Mesenchymal stem cell (in vitro differentiated cells and primary cell): ENCODE results near the gene RALGPS2.

Source experiments
- DNase-seq: peaks from one replicate; pipeline ENCODE4 v3.0.0-alpha.2; 2013
- H2AFZ ChIP-seq: one replicate; pipeline ENCODE4 v1.6.1; 2013; ENCODE audit warnings: low read depth, mild to moderate bottlenecking, control low read depth, inconsistent platforms, low read length, moderate library complexity
- H2AK5ac ChIP-seq: 2 replicates; pipeline ENCODE4 v1.6.1; 2013; ENCODE audit warnings: low read length, moderate library complexity, mild to moderate bottlenecking, inconsistent platforms; ENCODE audit not compliant: severe bottlenecking
- H2BK120ac ChIP-seq: one replicate; pipeline ENCODE4 v1.6.1; 2013; ENCODE audit warnings: low read depth, mild to moderate bottlenecking, inconsistent platforms, low read length, moderate library complexity
- H2BK12ac ChIP-seq, 2 experiments: one replicate each; pipeline ENCODE4 v1.6.1; 2013; ENCODE audit warnings: inconsistent platforms in 2 of 2, low read length in 2 of 2, mild to moderate bottlenecking in 2 of 2, moderate library complexity in 2 of 2, control low read depth in 1 of 2
- H2BK15ac ChIP-seq: one replicate; pipeline ENCODE4 v1.6.1; 2013; ENCODE audit warnings: mild to moderate bottlenecking, low read depth, inconsistent platforms; ENCODE audit not compliant: poor library complexity, severe bottlenecking
- H2BK5ac ChIP-seq: 2 replicates; pipeline ENCODE4 v1.6.1; 2013; ENCODE audit warnings: low read depth, mild to moderate bottlenecking, low read length, control low read depth, inconsistent platforms; ENCODE audit not compliant: poor library complexity, severe bottlenecking
- H3K14ac ChIP-seq, 2 experiments: one replicate each; pipeline ENCODE4 v1.6.1; 2013; ENCODE audit warnings: inconsistent platforms in 2 of 2, low read length in 2 of 2, control low read depth in 1 of 2, mild to moderate bottlenecking in 1 of 2, moderate library complexity in 1 of 2
- H3K18ac ChIP-seq, 2 experiments: one replicate each; pipeline ENCODE4 v1.6.1; 2013; ENCODE audit warnings: inconsistent platforms in 2 of 2, low read length in 2 of 2, control low read depth in 1 of 2, low read depth in 1 of 2, mild to moderate bottlenecking in 1 of 2
- H3K23ac ChIP-seq, 2 experiments: one replicate each; pipeline ENCODE4 v1.6.1; 2013; ENCODE audit warnings: inconsistent platforms in 2 of 2, low read length in 2 of 2, mild to moderate bottlenecking in 2 of 2, moderate library complexity in 2 of 2, control low read depth in 1 of 2
- H3K27ac ChIP-seq: 2 replicates; pipeline ENCODE4 v1.5.1; 2013; ENCODE audit warnings: mild to moderate bottlenecking, moderate library complexity, low read length, control low read depth, inconsistent platforms; ENCODE audit not compliant: poor library complexity, severe bottlenecking
- H3K27me3 ChIP-seq, 2 experiments: 2 replicates each; pipeline versions ENCODE4 v1.6.1 to v1.7.0; 2013; ENCODE audit warnings: low read length in 2 of 2, mild to moderate bottlenecking in 2 of 2, moderate library complexity in 2 of 2, control low read depth in 1 of 2, inconsistent platforms in 1 of 2; ENCODE audit not compliant: control insufficient read depth in 1 of 2, insufficient read depth in 1 of 2
- H3K36me3 ChIP-seq, 2 experiments: 2 replicates each; pipeline versions ENCODE4 v1.6.1 to v1.7.0; 2013; ENCODE audit warnings: low read length in 2 of 2, control low read depth in 1 of 2, inconsistent platforms in 1 of 2, low read depth in 1 of 2, mild to moderate bottlenecking in 1 of 2; ENCODE audit not compliant: insufficient read depth in 2 of 2, control insufficient read depth in 1 of 2
- H3K4ac ChIP-seq, 2 experiments: one replicate each; pipeline ENCODE4 v1.6.1; 2013; ENCODE audit warnings: inconsistent platforms in 2 of 2, low read length in 2 of 2, mild to moderate bottlenecking in 2 of 2, moderate library complexity in 2 of 2, control low read depth in 1 of 2, low read depth in 1 of 2
- H3K4me1 ChIP-seq: 2 replicates; pipeline ENCODE4 v1.6.1; 2013; ENCODE audit warnings: low read depth, low read length, control low read depth; ENCODE audit not compliant: control insufficient read depth, insufficient read depth
- H3K4me2 ChIP-seq: 2 replicates; pipeline ENCODE4 v1.6.1; 2013; ENCODE audit warnings: low read length, mild to moderate bottlenecking, inconsistent platforms; ENCODE audit not compliant: poor library complexity, severe bottlenecking
- H3K4me3 ChIP-seq, 2 experiments: 2 replicates each; pipeline versions ENCODE4 v1.5.1 to v1.7.0; 2013; ENCODE audit warnings: low read length in 2 of 2, mild to moderate bottlenecking in 2 of 2, control low read depth in 1 of 2, low read depth in 1 of 2; ENCODE audit not compliant: insufficient read depth in 1 of 2
- H3K79me1 ChIP-seq: replicated peaks from 2 replicates; pipeline ENCODE4 v1.6.1; 2013; ENCODE audit warnings: mild to moderate bottlenecking, control low read depth, low read length, inconsistent platforms; ENCODE audit not compliant: poor library complexity, severe bottlenecking
- H3K9ac ChIP-seq: 2 replicates; pipeline ENCODE4 v1.7.0; 2013; ENCODE audit warnings: mild to moderate bottlenecking, low read length, moderate library complexity
- H3K9me3 ChIP-seq: 2 replicates; pipeline ENCODE4 v1.7.0; 2013; ENCODE audit warnings: mild to moderate bottlenecking, low read length; ENCODE audit not compliant: control insufficient read depth
- H4K8ac ChIP-seq: one replicate; pipeline ENCODE4 v1.6.1; 2013; ENCODE audit warnings: inconsistent platforms, mild to moderate bottlenecking, low read length, moderate library complexity
- H4K91ac ChIP-seq: one replicate; pipeline ENCODE4 v1.6.1; 2013; ENCODE audit warnings: mild to moderate bottlenecking, low read length, inconsistent platforms
- WGBS: methylation state at CpG from one replicate; pipeline ENCODE4 v1.1.7; 2013; ENCODE audit warnings: mixed read lengths; 5-methylcytosine and 5-hydroxymethylcytosine counted together

RALGPS2 gene

GRCh38 chr1:178946416-178946815, 221.4 kb downstream of the RALGPS2 start:
- peaks cover 16% of the 10 kb centered on the region for H3K4me1 ChIP-seq
- no peak for DNase-seq
- H3K79me1 ChIP-seq = no peaks in the 10 kb centered on the region
- H3K27ac ChIP-seq = no peak overlapping the region
- no peak overlapping the region for H3K4me3 ChIP-seq
- no peak overlapping the region for H2BK5ac ChIP-seq
- H2BK12ac ChIP-seq = no peak overlapping the region
- 92% methylated on average over 13 of the region's 13 CpGs for WGBS
- H4K91ac ChIP-seq = no peak overlapping the region
- H3K27me3 ChIP-seq = no peaks in the 10 kb centered on the region
- no peak overlapping the region for H2BK15ac ChIP-seq
- peak overlapping the region in 1 of 2 experiments; percentile 58 for H3K18ac ChIP-seq
- H3K4me2 ChIP-seq = no peak overlapping the region
- H3K4ac ChIP-seq = peak overlapping the region in 1 of 2 experiments; percentile 42
- H3K23ac ChIP-seq = no peak overlapping the region
- H3K36me3 ChIP-seq = no peaks in the 10 kb centered on the region
- no peaks in the 10 kb centered on the region for H3K9me3 ChIP-seq
- H3K14ac ChIP-seq = peak overlapping the region in 1 of 2 experiments; percentile 36
- H3K9ac ChIP-seq = no peak overlapping the region
- H4K8ac ChIP-seq = peak overlapping the region; percentile 66
- no peak overlapping the region for H2AFZ ChIP-seq
- H2AK5ac ChIP-seq = no peak overlapping the region
- no peak overlapping the region for H2BK120ac ChIP-seq

GRCh38 chr1:178946855-178947676, 222.0 kb downstream of the RALGPS2 start:
- Histone ChIP-seq H4K8ac (no peak overlapping the region), H2AFZ (no peak overlapping the region), H3K27ac (no peak overlapping the region), H3K4ac (no peak overlapping the region), H2AK5ac (no peak overlapping the region), H4K91ac (no peak overlapping the region), H2BK120ac (no peak overlapping the region), H3K27me3 (no peaks in the 10 kb centered on the region), H2BK12ac (no peak overlapping the region), H3K79me1 (no peaks in the 10 kb centered on the region), H2BK15ac (no peak overlapping the region), H3K14ac (no peak overlapping the region), H3K9me3 (no peaks in the 10 kb centered on the region), H3K4me3 (no peak overlapping the region), H3K4me2 (no peak overlapping the region), H3K36me3 (no peaks in the 10 kb centered on the region), H3K9ac (no peak overlapping the region), H2BK5ac (no peak overlapping the region), H3K23ac (no peak overlapping the region), H3K4me1 (peaks cover 16% of the 10 kb centered on the region), H3K18ac (no peak overlapping the region)
- 98% methylated on average over 3 of the region's 4 CpGs for WGBS
- no peak for DNase-seq

- no peak overlapping the region for H3K27ac ChIP-seq
- H2AK5ac ChIP-seq = no peak overlapping the region
- 95% methylated on average over 3 of the region's 3 CpGs for WGBS
- DNase-seq = no peak
- H4K91ac ChIP-seq = peak overlapping the region; percentile 54
- H3K4me3 ChIP-seq = no peak overlapping the region
- no peak overlapping the region for H3K4ac ChIP-seq
- no peak overlapping the region for H4K8ac ChIP-seq
- H3K27me3 ChIP-seq = no peaks in the 10 kb centered on the region
- no peaks in the 10 kb centered on the region for H3K36me3 ChIP-seq
- H3K9ac ChIP-seq = no peak overlapping the region
- no peaks in the 10 kb centered on the region for H3K79me1 ChIP-seq
- no peak overlapping the region for H2BK120ac ChIP-seq
- no peak overlapping the region for H3K18ac ChIP-seq
- H3K4me1 ChIP-seq = peaks cover 14% of the 10 kb centered on the region
- no peak overlapping the region for H2BK12ac ChIP-seq
- no peak overlapping the region for H2BK5ac ChIP-seq
- no peaks in the 10 kb centered on the region for H3K9me3 ChIP-seq
- no peak overlapping the region for H2AFZ ChIP-seq
- H3K14ac ChIP-seq = no peak overlapping the region
- H2BK15ac ChIP-seq = no peak overlapping the region
- H3K23ac ChIP-seq = no peak overlapping the region
- no peak overlapping the region for H3K4me2 ChIP-seq
Measured at GRCh38 chr1:178947677-178947981, 222.6 kb downstream of the RALGPS2 start.

GRCh38 chr1:178948676-178949075, 223.6 kb downstream of the RALGPS2 start:
- Histone ChIP-seq H3K9me3 (no peaks in the 10 kb centered on the region), H3K18ac (no peak overlapping the region), H2AFZ (no peak overlapping the region), H3K4ac (no peak overlapping the region), H4K91ac (no peak overlapping the region), H2BK5ac (no peak overlapping the region), H3K4me2 (no peak overlapping the region), H3K14ac (no peak overlapping the region), H2BK15ac (no peak overlapping the region), H3K27ac (no peak overlapping the region), H2BK12ac (no peak overlapping the region), H3K36me3 (no peaks in the 10 kb centered on the region), H2BK120ac (no peak overlapping the region), H3K4me3 (no peak overlapping the region), H3K79me1 (no peaks in the 10 kb centered on the region), H3K27me3 (no peaks in the 10 kb centered on the region), H3K23ac (no peak overlapping the region), H4K8ac (no peak overlapping the region), H2AK5ac (no peak overlapping the region), H3K9ac (no peak overlapping the region), H3K4me1 (peaks cover 9% of the 10 kb centered on the region)
- WGBS = 80% methylated on average over 4 of the region's 4 CpGs
- no peak for DNase-seq
